Measurements from ENCODE around the gene RRN3. TPM values are rescaled to one million over a fixed set of nuclear protein-coding genes. Genes with fewer than 3 reads are reported as not detected.

The RRN3 gene
- total and polyA plus RNA-seq, 9 of the 15 experiments (the other 6 are each of a cell fraction or from before 2014, with no cell fraction given), result 22.2 to 49.5 (median 28.4) TPM

DNA sequence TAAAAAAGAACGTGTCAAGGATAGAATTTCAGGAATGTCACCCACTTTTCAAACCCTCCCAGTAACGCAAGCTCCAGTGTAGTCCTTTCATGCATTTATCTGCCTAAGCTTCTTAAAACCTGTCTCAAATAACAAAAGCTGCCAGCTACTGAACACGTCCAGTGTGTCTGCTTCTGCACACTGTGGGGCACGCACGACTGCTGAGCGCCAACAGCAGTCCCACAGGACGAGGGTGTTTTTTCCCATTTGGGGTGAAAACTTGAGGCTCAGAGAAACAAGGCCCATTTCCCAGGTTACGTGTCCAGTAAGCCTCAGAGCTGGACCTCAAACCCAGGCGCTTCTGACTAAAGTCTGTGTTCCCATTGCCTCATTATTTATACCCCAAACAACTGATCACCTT lies 55.4 kb downstream of the RRN3 start:
- in situ Hi-C loops (cut with MboI), result no loop called here
- no peak for DNase-seq (ENCODE audit: extremely low read depth in 1 of 4, low spot score in 3 of 4)
- no peak overlapping the region for H3K4me2 ChIP-seq (ENCODE audit: insufficient read depth, low read length)
- no peak overlapping the region for H3K27ac ChIP-seq (ENCODE audit: extremely low read depth, low read depth, low read length)
- ATAC-seq, result no peak
- CTCF ChIA-PET (ENCODE audit: low intra/inter-chr PET ratio), result no interaction called here
- no peaks in the 10 kb centered on the region for H3K9me1 ChIP-seq (ENCODE audit: control insufficient read depth, insufficient read depth, low read length)
- FAIRE-seq, result no peak
- H3K36me3 ChIP-seq (ENCODE audit: control insufficient read depth, insufficient read depth, low read length), result peaks cover 74% of the 10 kb centered on the region; the same call in 2 of the 3 replicates
- no peak overlapping the region for H3K4me3 ChIP-seq
- H3K9me3 ChIP-seq (replicated peaks; ENCODE audit: control insufficient read depth, insufficient read depth, low read depth, low read length), result no peaks in the 10 kb centered on the region
- WGBS (ENCODE audit: insufficient coverage, low coverage, missing lambda C conversion rate), result 91% methylated on average over 9 of the region's 9 CpGs
- H4K20me1 ChIP-seq (replicated peaks; ENCODE audit: control insufficient read depth, insufficient read depth, low read length), result peaks cover 4% of the 10 kb centered on the region; the same call in 1 of the 2 replicates
- H3K4me1 ChIP-seq (replicated peaks in 1 of 2; ENCODE audit: control insufficient read depth in 2 of 2, insufficient read depth in 2 of 2, low read length in 2 of 2), result peaks cover 8 to 9% of the 10 kb centered on the region in 2 experiments; a peak in 4 of 5 replicates
- no peak for TF ChIP-seq ZNF316 (IDR thresholded peaks at IDR 0.05)
- no peak for TF ChIP-seq ZNF174 (CRISPR knock-in tag; IDR thresholded peaks at IDR 0.05)
- TF ChIP-seq, protein P1, sequence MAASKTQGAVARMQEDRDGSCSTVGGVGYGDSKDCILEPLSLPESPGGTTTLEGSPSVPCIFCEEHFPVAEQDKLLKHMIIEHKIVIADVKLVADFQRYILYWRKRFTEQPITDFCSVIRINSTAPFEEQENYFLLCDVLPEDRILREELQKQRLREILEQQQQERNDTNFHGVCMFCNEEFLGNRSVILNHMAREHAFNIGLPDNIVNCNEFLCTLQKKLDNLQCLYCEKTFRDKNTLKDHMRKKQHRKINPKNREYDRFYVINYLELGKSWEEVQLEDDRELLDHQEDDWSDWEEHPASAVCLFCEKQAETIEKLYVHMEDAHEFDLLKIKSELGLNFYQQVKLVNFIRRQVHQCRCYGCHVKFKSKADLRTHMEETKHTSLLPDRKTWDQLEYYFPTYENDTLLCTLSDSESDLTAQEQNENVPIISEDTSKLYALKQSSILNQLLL (CRISPR knock-in tag; IDR thresholded peaks at IDR 0.05; ENCODE audit: borderline replicate concordance), result no peak
- TF ChIP-seq CHD2 (IDR thresholded peaks at IDR 0.05; ENCODE audit: low read depth, low read length), result no peak
- TF ChIP-seq MTA3 (IDR thresholded peaks at IDR 0.05; ENCODE audit: borderline replicate concordance), result no peak
- TF ChIP-seq SRSF1 (IDR thresholded peaks at IDR 0.05; ENCODE audit: low read depth, low read length), result no peak
- no peak for TF ChIP-seq OTX1 (CRISPR knock-in tag; IDR thresholded peaks at IDR 0.05)
- TF ChIP-seq ZNF407 (IDR thresholded peaks at IDR 0.05; ENCODE audit: low read depth), result no peak
- no peak for TF ChIP-seq CHD1 (IDR thresholded peaks at IDR 0.05; ENCODE audit: low read length)
- no peak for TF ChIP-seq ZNF740 (CRISPR knock-in tag; IDR thresholded peaks at IDR 0.05)
- no peak for TF ChIP-seq ZNF740 (tag; IDR thresholded peaks at IDR 0.05)
- no peak for TF ChIP-seq ATF3 (IDR thresholded peaks at IDR 0.05)
- TF ChIP-seq ATF3 (CRISPR knock-in tag; conservative IDR thresholded peaks at IDR 0.05), result no peak
- H3K9ac ChIP-seq (ENCODE audit: insufficient read depth in 1 of 2, low read depth in 2 of 2, low read length in 2 of 2), result 0 out of 4 replicates have a peak overlapping the region, but pooled peaks of 1 of the 2 experiments have one; percentile 54
- BruUV-seq (replicated peaks), result no TSS peak
- no peak overlapping the region for H2AFZ ChIP-seq (ENCODE audit: low read depth, low read length)
- intact Hi-C loops (cut with micrococcal nuclease), result no loop called here
- H3K79me2 ChIP-seq (ENCODE audit: control insufficient read depth, insufficient read depth, low read length), result no peaks in the 10 kb centered on the region
- H3K27me3 ChIP-seq (ENCODE audit: control insufficient read depth in 2 of 2, insufficient read depth in 2 of 2, low read length in 2 of 2), result no peaks in the 10 kb centered on the region
- POLR2A ChIA-PET, result no interaction called here
